BJ (cell line): Measurements from ENCODE around the gene GPC6. TPM values are rescaled to one million over a fixed set of nuclear protein-coding genes. Genes with fewer than 3 reads are reported as not detected.

ENCODE experiments used
- CTCF ChIA-PET: fragments of 350-600 bp; formaldehyde crosslinking; extraction: SDS; loops from one replicate; lab custom pipeline; 2021; ENCODE audit warnings: antibody characterized with exemption, inconsistent platforms; lab: Yijun Ruan, JAX
- POLR2A ChIA-PET: fragments of 300-600 bp; sonication (Branson Sonifier 250); formaldehyde crosslinking; extraction: SDS; loops from one replicate; lab custom pipeline; 2021; ENCODE audit warnings: antibody characterized with exemption; lab: Charles Lee
- DNase-seq: peaks from one replicate; pipeline ENCODE4 v3.0.0-alpha.2; 2011; ENCODE audit warnings: low read depth
- H3K27me3 ChIP-seq: 2 replicates; pipeline ENCODE4 v1.6.0; 2011; ENCODE audit warnings: low read length; ENCODE audit not compliant: control insufficient read depth, insufficient read depth
- H3K36me3 ChIP-seq: 2 replicates; pipeline ENCODE4 v1.5.1; 2011; ENCODE audit warnings: low read length; ENCODE audit not compliant: control insufficient read depth, insufficient read depth
- H3K4me3 ChIP-seq: 2 replicates; pipeline ENCODE4 v1.5.1; 2011; ENCODE audit warnings: low read depth, mild to moderate bottlenecking, control low read depth, low read length
- polyA plus RNA-seq: library from polyadenylated mRNA; depleted of rRNA; stranded (reverse); fragments of >200 nt; gene quantifications from 2 replicates; pipeline ENCODE4 v1.2.3, GENCODE V29; 2011
- TF ChIP-seq, protein P1 (sequence below): IDR thresholded peaks from 2 replicates; pipeline ENCODE4 v1.5.1; 2011; ENCODE audit warnings: low read depth, mild to moderate bottlenecking, control low read depth, inconsistent platforms, low read length, moderate library complexity; ENCODE audit not compliant: insufficient read depth

The GPC6 gene
- polyA plus RNA-seq, 1 experiment = 23.0 TPM

DNA sequence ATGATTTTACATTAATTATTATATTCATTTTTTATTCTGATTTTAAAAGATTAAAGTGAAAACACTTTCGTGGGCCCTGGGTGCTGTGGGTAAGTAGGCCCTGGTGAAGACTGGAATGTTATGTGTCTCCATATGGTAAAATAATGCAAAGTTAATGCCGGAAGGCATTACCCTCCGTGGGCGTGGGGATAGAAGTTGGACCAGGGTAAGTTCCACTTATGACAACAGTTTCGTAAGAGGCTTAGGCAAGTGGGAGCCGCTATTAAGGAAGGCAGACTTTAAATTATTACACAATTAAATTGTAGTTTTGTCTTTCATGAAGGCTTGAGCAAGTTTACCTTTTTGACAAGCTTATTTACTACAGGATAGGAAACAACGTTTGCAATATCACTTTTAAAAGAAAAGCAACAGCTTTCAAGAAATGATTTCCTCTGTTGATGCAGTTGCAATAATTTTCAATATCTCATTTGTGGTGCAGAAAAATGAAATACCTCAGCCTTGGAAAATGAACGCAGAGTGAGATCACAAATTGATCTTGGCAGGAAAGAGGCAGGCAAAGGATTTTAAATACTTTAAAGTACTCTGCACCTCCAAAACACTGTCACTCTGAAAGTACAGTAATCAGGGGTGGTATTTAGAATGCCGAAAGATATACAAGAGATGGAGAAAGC is 942.3 kb downstream of the GPC6 start:
- CTCF ChIA-PET = no interaction called here
- H3K36me3 ChIP-seq = no peaks in the 10 kb centered on the region
- H3K4me3 ChIP-seq = no peak overlapping the region
- POLR2A ChIA-PET = no interaction called here
- TF ChIP-seq, protein P1, sequence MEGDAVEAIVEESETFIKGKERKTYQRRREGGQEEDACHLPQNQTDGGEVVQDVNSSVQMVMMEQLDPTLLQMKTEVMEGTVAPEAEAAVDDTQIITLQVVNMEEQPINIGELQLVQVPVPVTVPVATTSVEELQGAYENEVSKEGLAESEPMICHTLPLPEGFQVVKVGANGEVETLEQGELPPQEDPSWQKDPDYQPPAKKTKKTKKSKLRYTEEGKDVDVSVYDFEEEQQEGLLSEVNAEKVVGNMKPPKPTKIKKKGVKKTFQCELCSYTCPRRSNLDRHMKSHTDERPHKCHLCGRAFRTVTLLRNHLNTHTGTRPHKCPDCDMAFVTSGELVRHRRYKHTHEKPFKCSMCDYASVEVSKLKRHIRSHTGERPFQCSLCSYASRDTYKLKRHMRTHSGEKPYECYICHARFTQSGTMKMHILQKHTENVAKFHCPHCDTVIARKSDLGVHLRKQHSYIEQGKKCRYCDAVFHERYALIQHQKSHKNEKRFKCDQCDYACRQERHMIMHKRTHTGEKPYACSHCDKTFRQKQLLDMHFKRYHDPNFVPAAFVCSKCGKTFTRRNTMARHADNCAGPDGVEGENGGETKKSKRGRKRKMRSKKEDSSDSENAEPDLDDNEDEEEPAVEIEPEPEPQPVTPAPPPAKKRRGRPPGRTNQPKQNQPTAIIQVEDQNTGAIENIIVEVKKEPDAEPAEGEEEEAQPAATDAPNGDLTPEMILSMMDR = no peak
- no peak for DNase-seq
- no peaks in the 10 kb centered on the region for H3K27me3 ChIP-seq

DNA sequence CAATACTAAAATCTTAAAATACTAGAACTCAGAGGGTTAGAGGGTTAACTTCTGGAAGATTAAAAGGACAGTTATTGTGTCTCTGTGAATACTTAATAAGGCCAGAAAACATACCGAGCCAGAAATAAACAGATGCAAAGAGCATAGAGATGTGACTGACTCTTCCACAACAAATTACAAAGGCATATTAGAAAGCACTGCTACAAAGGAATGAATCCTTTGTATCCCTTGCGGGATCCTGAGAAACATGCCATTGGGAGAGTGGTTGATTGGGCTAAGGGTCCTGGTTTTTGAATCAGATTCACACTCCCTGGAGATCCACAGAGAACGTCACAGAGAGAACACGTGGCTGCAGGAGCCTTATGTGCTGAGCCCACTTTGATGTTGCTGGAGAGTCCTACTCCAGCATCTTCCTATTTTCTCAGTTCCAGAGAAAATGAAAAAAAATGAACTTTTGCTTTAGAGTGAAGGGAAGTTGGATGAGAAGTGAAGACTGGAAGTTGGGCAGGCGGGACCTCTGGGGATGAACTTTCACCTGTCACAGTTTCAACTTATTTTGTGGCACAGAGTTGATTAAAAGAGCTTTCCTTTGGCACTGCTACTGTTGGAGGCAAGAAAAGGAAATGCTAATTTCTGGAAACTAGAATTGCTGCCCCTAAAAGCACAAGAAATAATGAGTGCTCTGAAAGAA is 943.0 kb downstream of the GPC6 start:
- TF ChIP-seq, protein P1 = no peak
- no peak for DNase-seq
- no peaks in the 10 kb centered on the region for H3K36me3 ChIP-seq
- H3K4me3 ChIP-seq = no peak overlapping the region
- POLR2A ChIA-PET = no interaction called here
- H3K27me3 ChIP-seq = no peaks in the 10 kb centered on the region
- CTCF ChIA-PET = no interaction called here

DNA sequence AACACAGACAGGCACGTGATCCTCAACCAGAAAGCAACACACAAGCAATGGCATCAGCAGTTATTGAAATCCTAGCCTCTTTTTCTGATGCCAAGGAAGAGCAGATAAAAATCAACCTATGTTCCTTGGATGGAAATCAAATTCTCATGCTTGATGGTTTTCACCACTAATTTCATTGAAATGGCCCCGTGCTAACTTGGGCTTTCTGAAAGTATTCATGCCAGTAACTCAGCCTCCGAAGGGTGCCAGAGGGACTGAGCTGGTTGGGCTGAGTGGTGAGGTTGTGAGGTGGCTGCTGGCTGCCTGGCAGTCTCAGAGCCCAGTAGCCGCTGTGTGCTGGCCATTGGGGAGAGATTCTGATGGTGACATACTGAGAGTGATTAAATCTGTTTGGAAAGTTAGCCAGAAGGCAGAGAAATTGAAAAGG is 943.6 kb downstream of the GPC6 start:
- Histone ChIP-seq H3K36me3 (no peaks in the 10 kb centered on the region), H3K27me3 (no peaks in the 10 kb centered on the region), H3K4me3 (no peak overlapping the region)
- TF ChIP-seq, protein P1 = no peak
- no peak for DNase-seq
- ChIA-PET CTCF (no interaction called here), POLR2A (no interaction called here)

DNA sequence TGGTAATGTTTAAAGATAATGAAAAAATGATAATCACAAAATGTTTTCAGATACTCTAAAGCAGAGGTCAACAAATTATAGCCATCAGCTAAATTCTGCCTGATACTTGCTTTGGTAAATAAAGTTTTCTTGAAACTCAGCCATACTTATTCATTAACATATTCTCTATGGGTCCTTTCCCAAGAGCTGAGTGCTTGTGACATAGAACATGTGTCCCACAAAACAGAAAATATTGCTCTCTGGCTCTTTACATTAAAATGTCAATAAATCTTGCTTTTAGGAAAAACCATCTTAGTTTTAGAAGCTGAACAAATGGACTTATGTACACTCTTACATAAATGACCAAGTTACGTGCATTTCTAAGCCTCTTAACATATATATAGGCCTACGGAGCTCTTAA is 945.8 kb downstream of the GPC6 start:
- Histone ChIP-seq H3K27me3 (no peaks in the 10 kb centered on the region), H3K36me3 (no peaks in the 10 kb centered on the region), H3K4me3 (no peak overlapping the region)
- POLR2A ChIA-PET = no interaction called here
- TF ChIP-seq, protein P1 = no peak
- CTCF ChIA-PET = no interaction called here
- no peak for DNase-seq

DNA sequence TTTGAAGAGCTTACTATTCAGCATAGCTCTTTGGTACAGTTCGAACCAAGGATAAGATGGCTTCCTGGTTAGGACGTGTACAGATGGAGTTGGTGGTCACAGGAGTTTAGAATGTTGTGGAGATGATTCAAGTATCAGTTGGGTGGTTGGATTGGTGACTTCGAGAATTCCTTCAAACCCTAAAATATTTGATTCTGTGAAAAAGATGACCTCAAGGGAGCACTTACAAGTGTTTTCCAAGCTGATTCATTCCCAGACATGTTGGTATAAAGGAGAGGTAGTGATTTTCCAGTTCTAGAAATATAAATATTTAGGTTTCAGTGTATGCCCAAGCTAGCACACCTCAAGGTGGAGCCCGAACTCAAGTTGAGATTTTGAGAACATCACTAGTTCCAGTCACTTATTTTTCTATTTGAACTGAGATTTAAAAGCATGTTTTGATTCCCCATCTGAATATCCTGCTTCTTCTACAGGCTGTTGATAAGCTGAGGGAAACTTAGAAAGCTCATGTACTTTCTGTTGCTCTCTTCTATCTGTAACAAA is 946.8 kb downstream of the GPC6 start:
- Histone ChIP-seq H3K36me3 (no peaks in the 10 kb centered on the region), H3K27me3 (no peaks in the 10 kb centered on the region), H3K4me3 (no peak overlapping the region)
- CTCF ChIA-PET = interaction anchor here (0.6 kb wide), 1 partner anchor 31 kb away, joined by 3 read pairs; no protein-coding TSS in a partner anchor
- DNase-seq = no peak
- TF ChIP-seq, protein P1 = no peak
- POLR2A ChIA-PET = no interaction called here
